ENCODE results near the gene FAM9C.
A peak's percentile ranks its signal among the peaks of the same experiment; 100 is the strongest.
"Not testable (repeated sequence)": the region's sequence is repeated elsewhere in the genome, so short reads cannot be mapped to it uniquely, and the experiment has no call there.

The FAM9C gene

GRCh38 chrX:13044441-13044840 lies at the start of gene FAM9C:
Gene FAM9C, minus strand, starts transcription at chrX:13044620. Its CDS starts 831 bp downstream, at chrX:13043789.
- DNase-seq, result no peak

- DNase-seq, result no peak
Observed at GRCh38 chrX:13093529-13094140, 49.2 kb upstream of the FAM9C start.

GRCh38 chrX:13092455-13092941 lies 48.1 kb upstream of the FAM9C start:
- peak; percentile 86 for DNase-seq

- peak; percentile 78 for DNase-seq
Observed at GRCh38 chrX:13091111-13091765, 46.8 kb upstream of the FAM9C start.

GRCh38 chrX:13090339-13091110 lies 46.1 kb upstream of the FAM9C start:
- DNase-seq, result peak; percentile 77

- DNase-seq, result peak; percentile 92
Observed at GRCh38 chrX:13090027-13090338, 45.6 kb upstream of the FAM9C start.

GRCh38 chrX:13088156-13088487 lies 43.7 kb upstream of the FAM9C start:
- no peak for DNase-seq

GRCh38 chrX:13087322-13088155 lies 43.1 kb upstream of the FAM9C start:
- DNase-seq, result peak; percentile 89

- not testable (repeated sequence) for DNase-seq
Observed at GRCh38 chrX:13086793-13087321, 42.4 kb upstream of the FAM9C start.

- no peak for DNase-seq
Observed at GRCh38 chrX:13086076-13086475, 41.7 kb upstream of the FAM9C start.

GRCh38 chrX:13085526-13085925 lies 41.1 kb upstream of the FAM9C start:
- DNase-seq, result no peak

- no peak for DNase-seq
Observed at GRCh38 chrX:13084611-13085010, 40.2 kb upstream of the FAM9C start.

GRCh38 chrX:13083755-13084326 lies 39.4 kb upstream of the FAM9C start:
- DNase-seq, result not testable (repeated sequence)

GRCh38 chrX:13082206-13083065 lies 38.0 kb upstream of the FAM9C start:
- no peak for DNase-seq

GRCh38 chrX:13081395-13082205 lies 37.2 kb upstream of the FAM9C start:
- peak; percentile 89 for DNase-seq

GRCh38 chrX:13080128-13080795 lies 35.8 kb upstream of the FAM9C start:
- peak; percentile 28 for DNase-seq

GRCh38 chrX:13078739-13079444 lies 34.5 kb upstream of the FAM9C start:
- peak; percentile 66 for DNase-seq

GRCh38 chrX:13077168-13077567 lies 32.7 kb upstream of the FAM9C start:
- DNase-seq, result peak; percentile 77

All from inflammatory macrophage treated with lipopolysaccharide for 4 hours (primary cell).